Tibial nerve (tissue), 3 donors: ENCODE measurements around the gene SV2A.

Experiments
- CTCF ChIP-seq, 5 experiments: fragments of 200-600 bp in 3 of 5; fragments of 450-650 bp in 2 of 5; sonication (generic) in 3 of 5; IDR thresholded peaks; one replicate each; pipeline ENCODE4 v1.5.1; 2016 to 2019; ENCODE audit warnings: antibody characterized with exemption in 5 of 5, mild to moderate bottlenecking in 3 of 5, moderate library complexity in 2 of 5
- POLR2A ChIP-seq, 2 donors: fragments of 450-650 bp; IDR thresholded peaks; one replicate each; pipeline ENCODE4 v1.6.1; 2017; ENCODE audit warnings: antibody characterized with exemption in 2 of 2, mild to moderate bottlenecking in 2 of 2, moderate library complexity in 2 of 2

GRCh38 chr1:149886396-149887195 lies 31.0 kb downstream of the SV2A start:
- peak; percentile 98 to 99 for TF ChIP-seq POLR2A (IDR thresholded peaks at IDR 0.05)
- TF ChIP-seq CTCF (IDR thresholded peaks at IDR 0.05), result peak in 2 of 5 experiments; percentile 31 to 34
